CD14-positive monocyte (primary cell): Measurements from ENCODE around the gene LYL1. TPM values are rescaled to one million over a fixed set of nuclear protein-coding genes. Genes with fewer than 3 reads are reported as not detected.
A peak's percentile ranks its signal among the peaks of the same experiment; 100 is the strongest.

Experiments
- DNase-seq, 3 donors: peaks; one replicate each; pipeline ENCODE4 v3.0.0-alpha.2; 2011 to 2022
- H2AFZ ChIP-seq: 2 replicates; pipeline ENCODE4 v1.6.0; 2012; ENCODE audit warnings: mild to moderate bottlenecking, low read depth, low read length, inconsistent platforms; ENCODE audit not compliant: insufficient read depth, poor library complexity, severe bottlenecking
- H3K27ac ChIP-seq, 2 donors: 1 replicate in 1 of 2; 2 replicates in 1 of 2; pipeline ENCODE4 v1.5.1; 2012 to 2013; ENCODE audit warnings: low read length in 2 of 2, control low read depth in 1 of 2, inconsistent platforms in 1 of 2, low read depth in 1 of 2, mild to moderate bottlenecking in 1 of 2
- H3K27me3 ChIP-seq, 2 donors: one replicate each; pipeline versions ENCODE4 v1.6.0 to v1.6.1; 2011 to 2013; ENCODE audit warnings: low read length in 2 of 2; ENCODE audit not compliant: control insufficient read depth in 2 of 2, insufficient read depth in 2 of 2
- H3K36me3 ChIP-seq, 2 donors: replicated peaks in 1 of 2; 1 replicate in 1 of 2; 2 replicates in 1 of 2; pipeline versions ENCODE4 v1.5.1 to v1.6.1; 2012 to 2013; ENCODE audit warnings: low read length in 2 of 2, control low read depth in 1 of 2, inconsistent platforms in 1 of 2, mild to moderate bottlenecking in 1 of 2; ENCODE audit not compliant: insufficient read depth in 2 of 2, control insufficient read depth in 1 of 2
- H3K4me1 ChIP-seq, 2 donors: 1 replicate in 1 of 2; 2 replicates in 1 of 2; pipeline versions ENCODE4 v1.5.1 to v1.6.1; 2012 to 2013; ENCODE audit warnings: low read length in 2 of 2, control low read depth in 1 of 2, inconsistent platforms in 1 of 2, mild to moderate bottlenecking in 1 of 2, moderate library complexity in 1 of 2; ENCODE audit not compliant: insufficient read depth in 2 of 2, control insufficient read depth in 1 of 2
- H3K4me2 ChIP-seq: replicated peaks from 2 replicates; pipeline ENCODE3; 2012; ENCODE audit warnings: low read length, moderate library complexity, mild to moderate bottlenecking; ENCODE audit not compliant: poor library complexity, severe bottlenecking; ENCODE audit errors: extremely low read depth
- H3K4me3 ChIP-seq, 3 experiments: fragments of 200-600 bp in 1 of 3; sonication (generic) in 1 of 3; replicated peaks in 1 of 3; 1 replicate in 2 of 3; 2 replicates in 1 of 3; pipeline ENCODE4 v1.5.1; 2011 to 2013; ENCODE audit warnings: low read length in 3 of 3, mild to moderate bottlenecking in 3 of 3, control low read depth in 2 of 3, low read depth in 2 of 3, inconsistent platforms in 1 of 3, moderate library complexity in 1 of 3
- H3K79me2 ChIP-seq: 2 replicates; pipeline ENCODE4 v1.6.0; 2012; ENCODE audit warnings: mild to moderate bottlenecking, control low read depth, inconsistent platforms, low read length, moderate library complexity; ENCODE audit not compliant: insufficient read depth
- H3K9ac ChIP-seq: 2 replicates; pipeline ENCODE4 v1.6.0; 2017; ENCODE audit warnings: low read length, mild to moderate bottlenecking; ENCODE audit not compliant: insufficient read depth, poor library complexity, severe bottlenecking
- H3K9me3 ChIP-seq, 2 donors: replicated peaks in 1 of 2; 1 replicate in 1 of 2; 2 replicates in 1 of 2; pipeline versions ENCODE4 v1.5.1 to v1.6.1; 2012 to 2013; ENCODE audit warnings: low read length in 2 of 2, control low read depth in 1 of 2; ENCODE audit not compliant: control insufficient read depth in 1 of 2, insufficient read depth in 1 of 2
- H4K20me1 ChIP-seq: 2 replicates; pipeline ENCODE4 v1.6.0; 2012; ENCODE audit warnings: mild to moderate bottlenecking, low read length, control low read depth, moderate library complexity; ENCODE audit not compliant: insufficient read depth
- H3K27ac Mint-ChIP-seq, 7 donors: one replicate each; pipeline ENCODE4 v1.8.0; 2020; ENCODE audit warnings: mild to moderate bottlenecking in 7 of 7, mixed read lengths in 7 of 7, moderate library complexity in 6 of 7, inconsistent platforms in 2 of 7
- H3K27me3 Mint-ChIP-seq, 3 donors: one replicate each; pipeline ENCODE4 v1.8.0; 2021 to 2022; ENCODE audit warnings: low read depth in 3 of 3, mild to moderate bottlenecking in 3 of 3, mixed read lengths in 3 of 3, moderate library complexity in 3 of 3, inconsistent platforms in 1 of 3
- H3K36me3 Mint-ChIP-seq, 2 donors: one replicate each; pipeline ENCODE4 v1.8.0; 2020; ENCODE audit warnings: mixed read lengths in 2 of 2, inconsistent platforms in 1 of 2, mild to moderate bottlenecking in 1 of 2
- H3K4me1 Mint-ChIP-seq: one replicate; pipeline ENCODE4 v1.8.0; 2020; ENCODE audit warnings: mild to moderate bottlenecking, mixed read lengths
- H3K4me3 Mint-ChIP-seq, 2 donors: one replicate each; pipeline ENCODE4 v1.8.0; 2020; ENCODE audit warnings: mild to moderate bottlenecking in 2 of 2, mixed read lengths in 2 of 2, moderate library complexity in 1 of 2
- H3K9me3 Mint-ChIP-seq, 7 donors: one replicate each; pipeline ENCODE4 v1.8.0; 2020 to 2022; ENCODE audit warnings: mixed read lengths in 7 of 7, mild to moderate bottlenecking in 6 of 7, moderate library complexity in 6 of 7, inconsistent platforms in 2 of 7
- WGBS: methylation state at CpG from one replicate; pipeline ENCODE4 v1.1.5; 2013; ENCODE audit warnings: missing lambda C conversion rate; ENCODE audit not compliant: insufficient coverage; 5-methylcytosine and 5-hydroxymethylcytosine counted together
- intact Hi-C, 2 donors: fragments of 100-400 bp; cut with micrococcal nuclease; formaldehyde crosslinking; loops; one replicate each; pipeline versions ENCODE4 v1.15.0 to v1.15.1; 2023
- polyA plus RNA-seq, 3 donors: library from polyadenylated mRNA; depleted of rRNA in 1 of 3; unstranded in 2 of 3; stranded (reverse) in 1 of 3; fragments of 300-500 nt in 2 of 3; fragments of >200 nt in 1 of 3; fragmentation: Illumina TruSeq in 2 of 3; gene quantifications; 1 replicate in 2 of 3; 2 replicates in 1 of 3; pipeline ENCODE4 v1.2.3, GENCODE V29; 2012 to 2021
- TF ChIP-seq, protein P1 (sequence below): fragments of 200-600 bp; IDR thresholded peaks from one replicate; pipeline ENCODE4 v1.8.0; 2022; ENCODE audit warnings: antibody characterized with exemption, mild to moderate bottlenecking

Gene LYL1
- polyA plus RNA-seq, 3 donors, result 35.7 to 51.1 (median 37.1) TPM

GRCh38 chr19:13138916-13139198 is 36.2 kb upstream of the LYL1 start:
- H3K9me3 ChIP-seq, result no peaks in the 10 kb centered on the region
- TF ChIP-seq, protein P1, sequence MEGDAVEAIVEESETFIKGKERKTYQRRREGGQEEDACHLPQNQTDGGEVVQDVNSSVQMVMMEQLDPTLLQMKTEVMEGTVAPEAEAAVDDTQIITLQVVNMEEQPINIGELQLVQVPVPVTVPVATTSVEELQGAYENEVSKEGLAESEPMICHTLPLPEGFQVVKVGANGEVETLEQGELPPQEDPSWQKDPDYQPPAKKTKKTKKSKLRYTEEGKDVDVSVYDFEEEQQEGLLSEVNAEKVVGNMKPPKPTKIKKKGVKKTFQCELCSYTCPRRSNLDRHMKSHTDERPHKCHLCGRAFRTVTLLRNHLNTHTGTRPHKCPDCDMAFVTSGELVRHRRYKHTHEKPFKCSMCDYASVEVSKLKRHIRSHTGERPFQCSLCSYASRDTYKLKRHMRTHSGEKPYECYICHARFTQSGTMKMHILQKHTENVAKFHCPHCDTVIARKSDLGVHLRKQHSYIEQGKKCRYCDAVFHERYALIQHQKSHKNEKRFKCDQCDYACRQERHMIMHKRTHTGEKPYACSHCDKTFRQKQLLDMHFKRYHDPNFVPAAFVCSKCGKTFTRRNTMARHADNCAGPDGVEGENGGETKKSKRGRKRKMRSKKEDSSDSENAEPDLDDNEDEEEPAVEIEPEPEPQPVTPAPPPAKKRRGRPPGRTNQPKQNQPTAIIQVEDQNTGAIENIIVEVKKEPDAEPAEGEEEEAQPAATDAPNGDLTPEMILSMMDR, result no peak
- peaks cover 41 to 78% of the 10 kb centered on the region in 2 donors for H3K36me3 Mint-ChIP-seq
- no peak overlapping the region for H3K4me3 Mint-ChIP-seq
- peaks cover 19% of the 10 kb centered on the region for H3K79me2 ChIP-seq
- no peak overlapping the region for H3K9ac ChIP-seq
- peaks cover 47% of the 10 kb centered on the region for H4K20me1 ChIP-seq
- H3K27ac Mint-ChIP-seq, result peak overlapping the region in 2 of 7 donors; percentile 41 to 70
- peaks cover 50 to 65% of the 10 kb centered on the region in 2 donors for H3K36me3 ChIP-seq
- intact Hi-C loops, result no loop called here
- H3K27me3 Mint-ChIP-seq, result no peaks in the 10 kb centered on the region
- no peak overlapping the region for H3K4me2 ChIP-seq
- H3K4me3 ChIP-seq, result no peak overlapping the region
- 16% methylated on average over 7 of the region's 10 CpGs for WGBS
- peaks cover 0 to 2% (median 0%) of the 10 kb centered on the region in 7 donors for H3K9me3 Mint-ChIP-seq
- no peaks in the 10 kb centered on the region for H3K27me3 ChIP-seq
- H3K4me1 Mint-ChIP-seq, result peaks cover 16% of the 10 kb centered on the region
- H3K4me1 ChIP-seq, result peaks cover 4 to 10% of the 10 kb centered on the region in 2 donors
- DNase-seq, result no peak
- H3K27ac ChIP-seq, result peak overlapping the region in 1 of 2 donors; percentile 53
- H2AFZ ChIP-seq, result no peak overlapping the region

- no peak for DNase-seq
- H3K4me1 ChIP-seq, result peaks cover 1 to 6% of the 10 kb centered on the region in 2 donors
- Mint-ChIP-seq H3K27ac (peak overlapping the region in 1 of 7 donors; percentile 59), H3K4me3 (no peak overlapping the region), H3K9me3 (peaks cover 0 to 2% (median 0%) of the 10 kb centered on the region in 7 donors), H3K4me1 (peaks cover 12% of the 10 kb centered on the region), H3K27me3 (no peaks in the 10 kb centered on the region), H3K36me3 (peaks cover 37 to 75% of the 10 kb centered on the region in 2 donors)
- H3K79me2 ChIP-seq, result peaks cover 22% of the 10 kb centered on the region
- H3K4me2 ChIP-seq, result no peak overlapping the region
- no peaks in the 10 kb centered on the region for H3K9me3 ChIP-seq
- 91% methylated on average over 26 of the region's 40 CpGs for WGBS
- no peak overlapping the region for H3K9ac ChIP-seq
- intact Hi-C loops, result no loop called here
- H3K36me3 ChIP-seq, result peaks cover 48 to 67% of the 10 kb centered on the region in 2 donors
- no peak overlapping the region for H2AFZ ChIP-seq
- no peaks in the 10 kb centered on the region for H3K27me3 ChIP-seq
- H3K4me3 ChIP-seq, result no peak overlapping the region
- peak overlapping the region in 1 of 2 donors; percentile 53 for H3K27ac ChIP-seq
- H4K20me1 ChIP-seq, result peaks cover 50% of the 10 kb centered on the region
- TF ChIP-seq, protein P1, result no peak
Measured at GRCh38 chr19:13138171-13138915, 35.7 kb upstream of the LYL1 start.
